Measurements from ENCODE around the gene PTCD1. TPM values are rescaled to one million over a fixed set of nuclear protein-coding genes. Genes with fewer than 3 reads are reported as not detected.

PTCD1 gene
- total and polyA plus RNA-seq, 2 of the 8 experiments (the other 6 are each of a cell fraction or from before 2014, with no cell fraction given), result 7.5 to 7.6 TPM

- WGBS, 2 experiments (ENCODE audit: extremely low coverage in 1 of 2, insufficient coverage in 1 of 2, insufficient read length in 1 of 2, insufficient replicate concordance in 2 of 2, low coverage in 1 of 2, low lambda C conversion rate in 2 of 2, missing lambda C conversion rate in 1 of 2), result 88% methylated on average over 5 of the region's 5 CpGs; no CpG with 5 or more reads in 1 of the 2 experiments
- H3K36me3 ChIP-seq (ENCODE audit: control insufficient read depth in 2 of 4, insufficient read depth in 4 of 4, low read length in 3 of 4), result peaks cover 0 to 14% (median 4%) of the 10 kb centered on the region in 4 experiments; a peak in 5 of 8 replicates
Observed at GRCh38 chr7:99485094-99485493, 46.5 kb upstream of the PTCD1 start.

More at GRCh38 chr7:99485094-99485493, 46.5 kb upstream of the PTCD1 start:
- H3K27me3 ChIP-seq (replicated peaks in 1 of 4; ENCODE audit: control insufficient read depth in 3 of 4, extremely low read depth in 1 of 4, insufficient read depth in 3 of 4, low read length in 3 of 4), result no peaks in the 10 kb centered on the region
- H3K56ac ChIP-seq (replicated peaks; ENCODE audit: insufficient read length, low read depth, low read length), result no peak overlapping the region
- no peak for TF ChIP-seq RBBP5 (IDR thresholded peaks at IDR 0.05; ENCODE audit: borderline replicate concordance, low read depth, low read length)
- TF ChIP-seq, protein P1, sequence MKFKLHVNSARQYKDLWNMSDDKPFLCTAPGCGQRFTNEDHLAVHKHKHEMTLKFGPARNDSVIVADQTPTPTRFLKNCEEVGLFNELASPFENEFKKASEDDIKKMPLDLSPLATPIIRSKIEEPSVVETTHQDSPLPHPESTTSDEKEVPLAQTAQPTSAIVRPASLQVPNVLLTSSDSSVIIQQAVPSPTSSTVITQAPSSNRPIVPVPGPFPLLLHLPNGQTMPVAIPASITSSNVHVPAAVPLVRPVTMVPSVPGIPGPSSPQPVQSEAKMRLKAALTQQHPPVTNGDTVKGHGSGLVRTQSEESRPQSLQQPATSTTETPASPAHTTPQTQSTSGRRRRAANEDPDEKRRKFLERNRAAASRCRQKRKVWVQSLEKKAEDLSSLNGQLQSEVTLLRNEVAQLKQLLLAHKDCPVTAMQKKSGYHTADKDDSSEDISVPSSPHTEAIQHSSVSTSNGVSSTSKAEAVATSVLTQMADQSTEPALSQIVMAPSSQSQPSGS (IDR thresholded peaks at IDR 0.05; ENCODE audit: low read length), result no peak
- TF ChIP-seq BACH1 (IDR thresholded peaks at IDR 0.05; ENCODE audit: low read length), result no peak
- no peak for TF ChIP-seq MAFK (IDR thresholded peaks at IDR 0.05; ENCODE audit: low read depth, low read length)
- TF ChIP-seq SAP30 (IDR thresholded peaks at IDR 0.05; ENCODE audit: insufficient read depth, insufficient replicate concordance, low read length), result no peak
- no peak for TF ChIP-seq KDM5A (IDR thresholded peaks at IDR 0.05; ENCODE audit: low read length)
- no peak for TF ChIP-seq SP2 (IDR thresholded peaks at IDR 0.05; ENCODE audit: low read length)
- TF ChIP-seq HDAC6 (IDR thresholded peaks at IDR 0.05; ENCODE audit: low read depth, low read length), result no peak
- no peak overlapping the region for H3K9ac ChIP-seq (replicated peaks in 1 of 4; ENCODE audit: extremely low read depth in 1 of 4, low read depth in 3 of 4, low read length in 3 of 4)
- H2BK15ac ChIP-seq (ENCODE audit: low read length), result no peak overlapping the region
- H4K20me1 ChIP-seq (replicated peaks in 1 of 2; ENCODE audit: control insufficient read depth in 1 of 2, insufficient read depth in 2 of 2, low read length in 2 of 2), result peaks cover 1 to 2% of the 10 kb centered on the region in 2 experiments
- no peak overlapping the region for H3K23ac ChIP-seq (ENCODE audit: insufficient read length)
- H3K79me1 ChIP-seq (ENCODE audit: low read depth, low read length), result no peaks in the 10 kb centered on the region
- H2BK20ac ChIP-seq (ENCODE audit: low read length), result no peak overlapping the region
- ChIA-PET POLR2A (ENCODE audit: partially characterized antibody) (interaction anchor here (0.6 to 0.7 kb wide), 2 partner anchors 9 to 10 kb away, joined by 3 read pairs; no protein-coding TSS in a partner anchor), CTCF (ENCODE audit: partially characterized antibody) (no interaction called here)
- H3K9me3 ChIP-seq (ENCODE audit: insufficient read depth in 2 of 2, low read depth in 1 of 2, low read length in 1 of 2), result no peaks in the 10 kb centered on the region
- no peaks in the 10 kb centered on the region for H3K4me1 ChIP-seq (replicated peaks in 1 of 4; ENCODE audit: control insufficient read depth in 3 of 4, insufficient read depth in 4 of 4, low read length in 3 of 4)
- no peak overlapping the region for H3K4me3 ChIP-seq (ENCODE audit: extremely low read depth in 1 of 4, insufficient read depth in 2 of 4, low read depth in 3 of 4, low read length in 4 of 4)
- no peak for DNase-seq (ENCODE audit: low read depth in 1 of 2, low spot score in 2 of 2)
- no peak overlapping the region for H2BK5ac ChIP-seq (ENCODE audit: low read depth, low read length)
- H3K23me2 ChIP-seq (ENCODE audit: low read depth, low read length), result no peaks in the 10 kb centered on the region
- H2AK5ac ChIP-seq (ENCODE audit: low read depth, low read length), result no peak overlapping the region
- H2BK120ac ChIP-seq (replicated peaks; ENCODE audit: low read depth, low read length), result no peak overlapping the region
- no peak overlapping the region for H2AFZ ChIP-seq (ENCODE audit: low read length)
- no peak overlapping the region for H3K18ac ChIP-seq (ENCODE audit: extremely low read depth, low read length)
- no peak overlapping the region for H4K91ac ChIP-seq (replicated peaks; ENCODE audit: insufficient read length, low read length)
- no peak overlapping the region for H4K5ac ChIP-seq (ENCODE audit: insufficient read length, low read depth, low read length)
- no peak overlapping the region for H3K27ac ChIP-seq (ENCODE audit: low read depth, low read length)
- no peaks in the 10 kb centered on the region for H3K79me2 ChIP-seq (ENCODE audit: control insufficient read depth in 1 of 2, insufficient read depth in 2 of 2, low read length in 2 of 2)
- H3K14ac ChIP-seq (ENCODE audit: insufficient read length), result no peak overlapping the region
- no peak overlapping the region for H4K8ac ChIP-seq (ENCODE audit: extremely low read depth, insufficient read depth, low read length)
- H2BK12ac ChIP-seq (ENCODE audit: low read depth, low read length), result no peak overlapping the region
- no peak for FAIRE-seq
- no peak overlapping the region for H3K4ac ChIP-seq (replicated peaks; ENCODE audit: insufficient read length, low read depth, low read length)
- H3K4me2 ChIP-seq (ENCODE audit: insufficient read depth in 1 of 2, low read depth in 2 of 2, low read length in 2 of 2), result no peak overlapping the region
